Coronary artery (tissue), 2 donors: ENCODE data around the gene ZNF652.

ENCODE experiments used
- DNase-seq: peaks from one replicate; pipeline ENCODE4 v3.0.0-alpha.2; 2017; ENCODE audit warnings: low spot score
- H3K27ac ChIP-seq, 2 donors: fragments of 200-600 bp; sonication (generic); one replicate each; pipeline ENCODE4 v1.5.1; 2016 to 2019
- H3K4me3 ChIP-seq: fragments of 200-600 bp; sonication (generic); 2 replicates; pipeline ENCODE4 v1.5.1; 2016; ENCODE audit warnings: mild to moderate bottlenecking, moderate library complexity
- CTCF ChIP-seq: fragments of 200-600 bp; sonication (generic); IDR thresholded peaks from one replicate; pipeline ENCODE4 v1.5.1; 2019; ENCODE audit warnings: antibody characterized with exemption

The ZNF652 gene

GRCh38 chr17:49338883-49339282 is 23.2 kb downstream of the ZNF652 start:
- Histone ChIP-seq H3K27ac (no peak overlapping the region), H3K4me3 (no peak overlapping the region)
- TF ChIP-seq CTCF = no peak
- DNase-seq = no peak

- Histone ChIP-seq H3K27ac (no peak overlapping the region), H3K4me3 (no peak overlapping the region)
- DNase-seq = no peak
- no peak for TF ChIP-seq CTCF
These were observed 24.2 kb downstream of the ZNF652 start for GRCh38 chr17:49337884-49338283.

GRCh38 chr17:49334744-49335512 is 27.1 kb downstream of the ZNF652 start:
- no peak for TF ChIP-seq CTCF
- DNase-seq = no peak
- Histone ChIP-seq H3K27ac (no peak overlapping the region), H3K4me3 (no peak overlapping the region)

GRCh38 chr17:49333804-49334203 is 28.2 kb downstream of the ZNF652 start:
- H3K4me3 ChIP-seq = no peak overlapping the region
- H3K27ac ChIP-seq = no peak overlapping the region
- TF ChIP-seq CTCF = no peak
- DNase-seq = no peak

- DNase-seq = no peak
- no peak overlapping the region for H3K27ac ChIP-seq
- no peak for TF ChIP-seq CTCF
- H3K4me3 ChIP-seq = no peak overlapping the region
These were observed 33.9 kb downstream of the ZNF652 start for GRCh38 chr17:49327835-49328784.

- TF ChIP-seq CTCF = no peak
- Histone ChIP-seq H3K27ac (no peak overlapping the region), H3K4me3 (no peak overlapping the region)
These were observed 36.1 kb downstream of the ZNF652 start for GRCh38 chr17:49325980-49326379.

More at GRCh38 chr17:49325980-49326379, 36.1 kb downstream of the ZNF652 start:
- no peak for DNase-seq
